Measurements from ENCODE around the gene OPHN1.
"Not testable (repeated sequence)": the region's sequence is repeated elsewhere in the genome, so short reads cannot be mapped to it uniquely, and the experiment has no call there.

The OPHN1 gene

GRCh38 chrX:68421636-68422035, 11.7 kb downstream of the OPHN1 start:
- no peak for DNase-seq

GRCh38 chrX:68420559-68420958, 12.7 kb downstream of the OPHN1 start:
- DNase-seq = no peak

- no peak for DNase-seq
Observed at GRCh38 chrX:68419975-68420374, 13.3 kb downstream of the OPHN1 start.

GRCh38 chrX:68417651-68418050, 15.6 kb downstream of the OPHN1 start:
- DNase-seq = no peak

GRCh38 chrX:68416592-68416991, 16.7 kb downstream of the OPHN1 start:
- DNase-seq = no peak

- no peak for DNase-seq
Observed at GRCh38 chrX:68415316-68415715, 18.0 kb downstream of the OPHN1 start.

- DNase-seq = no peak
Observed at GRCh38 chrX:68413254-68413653, 20.0 kb downstream of the OPHN1 start.

- DNase-seq = no peak
Observed at GRCh38 chrX:68411729-68412128, 21.6 kb downstream of the OPHN1 start.

GRCh38 chrX:68409194-68409593, 24.1 kb downstream of the OPHN1 start:
- no peak for DNase-seq

- no peak for DNase-seq
Observed at GRCh38 chrX:68403522-68403921, 29.8 kb downstream of the OPHN1 start.

- no peak for DNase-seq
Observed at GRCh38 chrX:68403038-68403437, 30.3 kb downstream of the OPHN1 start.

GRCh38 chrX:68402094-68402493, 31.2 kb downstream of the OPHN1 start:
- DNase-seq = no peak

GRCh38 chrX:68398291-68398690, 35.0 kb downstream of the OPHN1 start:
- no peak for DNase-seq

GRCh38 chrX:68396953-68397352, 36.3 kb downstream of the OPHN1 start:
- no peak for DNase-seq

GRCh38 chrX:68389419-68389960, 43.8 kb downstream of the OPHN1 start:
- not testable (repeated sequence) for DNase-seq

GRCh38 chrX:68387776-68388175, 45.5 kb downstream of the OPHN1 start:
- no peak for DNase-seq

GRCh38 chrX:68383540-68383939, 49.8 kb downstream of the OPHN1 start:
- DNase-seq = no peak

- DNase-seq = not testable (repeated sequence)
Observed at GRCh38 chrX:68377579-68377978, 55.7 kb downstream of the OPHN1 start.

GRCh38 chrX:68376373-68376772, 56.9 kb downstream of the OPHN1 start:
- DNase-seq = no peak

GRCh38 chrX:68375803-68376202, 57.5 kb downstream of the OPHN1 start:
- no peak for DNase-seq

- DNase-seq = no peak
Observed at GRCh38 chrX:68372665-68373064, 60.6 kb downstream of the OPHN1 start.

GRCh38 chrX:68369559-68369958, 63.7 kb downstream of the OPHN1 start:
- DNase-seq = no peak

- DNase-seq = no peak
Observed at GRCh38 chrX:68365341-68365740, 68.0 kb downstream of the OPHN1 start.

GRCh38 chrX:68363984-68364383, 69.3 kb downstream of the OPHN1 start:
- no peak for DNase-seq

- no peak for DNase-seq
Observed at GRCh38 chrX:68358679-68359078, 74.6 kb downstream of the OPHN1 start.

GRCh38 chrX:68355629-68355920, 77.7 kb downstream of the OPHN1 start:
- DNase-seq = no peak

Data from activated CD4-positive, alpha-beta T cell treated with anti-CD3 and anti-CD28 coated beads for 48 hours (primary cell).